ENCODE data around the gene GDF2.
A peak's percentile ranks its signal among the peaks of the same experiment; 100 is the strongest.

The GDF2 gene

GRCh38 chr10:47291682-47292081 is 30.6 kb upstream of the GDF2 start:
- no peak overlapping the region for H3K9ac ChIP-seq (ENCODE audit: low read length in 2 of 2)
- H3K36me3 ChIP-seq (ENCODE audit: control insufficient read depth in 2 of 2, insufficient read depth in 2 of 2, low read length in 2 of 2): no peaks in the 10 kb centered on the region
- H3K4me3 ChIP-seq (ENCODE audit: low read length in 2 of 2): no peak overlapping the region
- H3K9me3 ChIP-seq (ENCODE audit: control insufficient read depth in 2 of 2, low read length in 2 of 2): no peaks in the 10 kb centered on the region
- H3K4me1 ChIP-seq (ENCODE audit: control insufficient read depth, insufficient read depth, low read length): peaks cover 3% of the 10 kb centered on the region
- peaks cover 0 to 4% of the 10 kb centered on the region in 2 donors for H3K27me3 ChIP-seq (ENCODE audit: control insufficient read depth in 1 of 2, insufficient read depth in 2 of 2, low read length in 2 of 2)
- H3K27ac ChIP-seq (ENCODE audit: low read length): no peak overlapping the region

GRCh38 chr10:47294057-47294456 is 28.2 kb upstream of the GDF2 start:
- Histone ChIP-seq H3K4me1 (ENCODE audit: control insufficient read depth, insufficient read depth, low read length) (peaks cover 3% of the 10 kb centered on the region), H3K9ac (ENCODE audit: low read length in 2 of 2) (no peak overlapping the region), H3K27ac (ENCODE audit: low read length) (no peak overlapping the region), H3K4me3 (ENCODE audit: low read length in 2 of 2) (no peak overlapping the region), H3K27me3 (ENCODE audit: control insufficient read depth in 1 of 2, insufficient read depth in 2 of 2, low read length in 2 of 2) (peaks cover 0 to 2% of the 10 kb centered on the region in 2 donors), H3K9me3 (ENCODE audit: control insufficient read depth in 2 of 2, low read length in 2 of 2) (no peaks in the 10 kb centered on the region), H3K36me3 (ENCODE audit: control insufficient read depth in 2 of 2, insufficient read depth in 2 of 2, low read length in 2 of 2) (no peaks in the 10 kb centered on the region)

GRCh38 chr10:47294501-47294900 is 27.8 kb upstream of the GDF2 start:
- H3K9me3 ChIP-seq (ENCODE audit: control insufficient read depth in 2 of 2, low read length in 2 of 2): no peaks in the 10 kb centered on the region
- peaks cover 0 to 2% of the 10 kb centered on the region in 2 donors for H3K27me3 ChIP-seq (ENCODE audit: control insufficient read depth in 1 of 2, insufficient read depth in 2 of 2, low read length in 2 of 2)

GRCh38 chr10:47295411-47295810 is 26.8 kb upstream of the GDF2 start:
- no peaks in the 10 kb centered on the region for H3K9me3 ChIP-seq (ENCODE audit: control insufficient read depth in 2 of 2, low read length in 2 of 2)
- H3K9ac ChIP-seq (ENCODE audit: low read length in 2 of 2): no peak overlapping the region
- no peaks in the 10 kb centered on the region for H3K36me3 ChIP-seq (ENCODE audit: control insufficient read depth in 2 of 2, insufficient read depth in 2 of 2, low read length in 2 of 2)
- peaks cover 2 to 7% of the 10 kb centered on the region in 2 donors for H3K27me3 ChIP-seq (ENCODE audit: control insufficient read depth in 1 of 2, insufficient read depth in 2 of 2, low read length in 2 of 2)
- H3K4me3 ChIP-seq (ENCODE audit: low read length in 2 of 2): no peak overlapping the region
- H3K4me1 ChIP-seq (ENCODE audit: control insufficient read depth, insufficient read depth, low read length): peaks cover 9% of the 10 kb centered on the region
- H3K27ac ChIP-seq (ENCODE audit: low read length): no peak overlapping the region

More at GRCh38 chr10:47294501-47294900, 27.8 kb upstream of the GDF2 start:
- no peak overlapping the region for H3K4me3 ChIP-seq (ENCODE audit: low read length in 2 of 2)
- H3K4me1 ChIP-seq (ENCODE audit: control insufficient read depth, insufficient read depth, low read length): peaks cover 3% of the 10 kb centered on the region
- no peaks in the 10 kb centered on the region for H3K36me3 ChIP-seq (ENCODE audit: control insufficient read depth in 2 of 2, insufficient read depth in 2 of 2, low read length in 2 of 2)
- no peak overlapping the region for H3K9ac ChIP-seq (ENCODE audit: low read length in 2 of 2)
- H3K27ac ChIP-seq (ENCODE audit: low read length): no peak overlapping the region

- Histone ChIP-seq H3K4me3 (ENCODE audit: low read length in 2 of 2) (no peak overlapping the region), H3K27me3 (ENCODE audit: control insufficient read depth in 1 of 2, insufficient read depth in 2 of 2, low read length in 2 of 2) (peaks cover 8 to 16% of the 10 kb centered on the region in 2 donors), H3K36me3 (ENCODE audit: control insufficient read depth in 2 of 2, insufficient read depth in 2 of 2, low read length in 2 of 2) (no peaks in the 10 kb centered on the region), H3K4me1 (ENCODE audit: control insufficient read depth, insufficient read depth, low read length) (peaks cover 14% of the 10 kb centered on the region), H3K9me3 (ENCODE audit: control insufficient read depth in 2 of 2, low read length in 2 of 2) (no peaks in the 10 kb centered on the region), H3K9ac (ENCODE audit: low read length in 2 of 2) (no peak overlapping the region), H3K27ac (ENCODE audit: low read length) (no peak overlapping the region)
Measured at GRCh38 chr10:47296156-47296894, 25.9 kb upstream of the GDF2 start.

GRCh38 chr10:47296941-47297340 is 25.3 kb upstream of the GDF2 start:
- Histone ChIP-seq H3K27me3 (ENCODE audit: control insufficient read depth in 1 of 2, insufficient read depth in 2 of 2, low read length in 2 of 2) (peaks cover 14 to 22% of the 10 kb centered on the region in 2 donors), H3K27ac (ENCODE audit: low read length) (no peak overlapping the region), H3K9ac (ENCODE audit: low read length in 2 of 2) (no peak overlapping the region), H3K9me3 (ENCODE audit: control insufficient read depth in 2 of 2, low read length in 2 of 2) (no peaks in the 10 kb centered on the region), H3K36me3 (ENCODE audit: control insufficient read depth in 2 of 2, insufficient read depth in 2 of 2, low read length in 2 of 2) (no peaks in the 10 kb centered on the region), H3K4me3 (ENCODE audit: low read length in 2 of 2) (no peak overlapping the region), H3K4me1 (ENCODE audit: control insufficient read depth, insufficient read depth, low read length) (peaks cover 14% of the 10 kb centered on the region)

- no peak overlapping the region for H3K27ac ChIP-seq (ENCODE audit: low read length)
Measured at GRCh38 chr10:47297866-47298540, 24.3 kb upstream of the GDF2 start.

GRCh38 chr10:47298715-47299114 is 23.5 kb upstream of the GDF2 start:
- Histone ChIP-seq H3K9ac (ENCODE audit: low read length in 2 of 2) (no peak overlapping the region), H3K4me1 (ENCODE audit: control insufficient read depth, insufficient read depth, low read length) (peaks cover 14% of the 10 kb centered on the region), H3K36me3 (ENCODE audit: control insufficient read depth in 2 of 2, insufficient read depth in 2 of 2, low read length in 2 of 2) (no peaks in the 10 kb centered on the region), H3K9me3 (ENCODE audit: control insufficient read depth in 2 of 2, low read length in 2 of 2) (no peaks in the 10 kb centered on the region), H3K27ac (ENCODE audit: low read length) (no peak overlapping the region), H3K4me3 (ENCODE audit: low read length in 2 of 2) (no peak overlapping the region), H3K27me3 (ENCODE audit: control insufficient read depth in 1 of 2, insufficient read depth in 2 of 2, low read length in 2 of 2) (peaks cover 17 to 22% of the 10 kb centered on the region in 2 donors)

More at GRCh38 chr10:47297866-47298540, 24.3 kb upstream of the GDF2 start:
- no peaks in the 10 kb centered on the region for H3K9me3 ChIP-seq (ENCODE audit: control insufficient read depth in 2 of 2, low read length in 2 of 2)
- no peaks in the 10 kb centered on the region for H3K36me3 ChIP-seq (ENCODE audit: control insufficient read depth in 2 of 2, insufficient read depth in 2 of 2, low read length in 2 of 2)
- peaks cover 14% of the 10 kb centered on the region for H3K4me1 ChIP-seq (ENCODE audit: control insufficient read depth, insufficient read depth, low read length)
- peaks cover 17 to 22% of the 10 kb centered on the region in 2 donors for H3K27me3 ChIP-seq (ENCODE audit: control insufficient read depth in 1 of 2, insufficient read depth in 2 of 2, low read length in 2 of 2)
- H3K9ac ChIP-seq (ENCODE audit: low read length in 2 of 2): no peak overlapping the region
- no peak overlapping the region for H3K4me3 ChIP-seq (ENCODE audit: low read length in 2 of 2)

GRCh38 chr10:47299611-47300428 is 22.4 kb upstream of the GDF2 start, which contains the start of gene GDF10:
Gene GDF10, plus strand, starts transcription at chr10:47300197. Its CDS starts 455 bp downstream, at chr10:47300652.
- peaks cover 17 to 22% of the 10 kb centered on the region in 2 donors for H3K27me3 ChIP-seq (ENCODE audit: control insufficient read depth in 1 of 2, insufficient read depth in 2 of 2, low read length in 2 of 2)
- no peak within 1 kb of the TSS for H3K27ac ChIP-seq (ENCODE audit: low read length)
- H3K9ac ChIP-seq (ENCODE audit: low read length in 2 of 2): peak within 1 kb of the TSS in 1 of 2 donors; percentile 2
- H3K9me3 ChIP-seq (ENCODE audit: control insufficient read depth in 2 of 2, low read length in 2 of 2): no peaks in the 10 kb centered on the region
- peaks cover 14% of the 10 kb centered on the region for H3K4me1 ChIP-seq (ENCODE audit: control insufficient read depth, insufficient read depth, low read length)
- peak within 1 kb of the TSS; percentile 16 to 60 for H3K4me3 ChIP-seq (ENCODE audit: low read length in 2 of 2)
- no peaks in the 10 kb centered on the region for H3K36me3 ChIP-seq (ENCODE audit: control insufficient read depth in 2 of 2, insufficient read depth in 2 of 2, low read length in 2 of 2)

GRCh38 chr10:47300429-47300931 is 21.8 kb upstream of the GDF2 start:
- no peak overlapping the region for H3K9ac ChIP-seq (ENCODE audit: low read length in 2 of 2)
- no peaks in the 10 kb centered on the region for H3K9me3 ChIP-seq (ENCODE audit: control insufficient read depth in 2 of 2, low read length in 2 of 2)
- H3K36me3 ChIP-seq (ENCODE audit: control insufficient read depth in 2 of 2, insufficient read depth in 2 of 2, low read length in 2 of 2): no peaks in the 10 kb centered on the region
- no peak overlapping the region for H3K27ac ChIP-seq (ENCODE audit: low read length)
- peak overlapping the region; percentile 16 to 60 for H3K4me3 ChIP-seq (ENCODE audit: low read length in 2 of 2)
- peaks cover 14% of the 10 kb centered on the region for H3K4me1 ChIP-seq (ENCODE audit: control insufficient read depth, insufficient read depth, low read length)
- H3K27me3 ChIP-seq (ENCODE audit: control insufficient read depth in 1 of 2, insufficient read depth in 2 of 2, low read length in 2 of 2): peaks cover 20 to 24% of the 10 kb centered on the region in 2 donors

All from stomach smooth muscle (tissue), 2 donors.